Skin of body (tissue), 3 donors: ENCODE data around the gene PITPNC1. TPM values are rescaled to one million over a fixed set of nuclear protein-coding genes. Genes with fewer than 3 reads are reported as not detected.
"Not testable (repeated sequence)": the region's sequence is repeated elsewhere in the genome, so short reads cannot be mapped to it uniquely, and the experiment has no call there.

Experiments
- DNase-seq: peaks from one replicate; lab custom pipeline; 2025; lab: John Stamatoyannopoulos, UW
- small RNA-seq: library from RNA; depleted of rRNA; stranded (forward); fragments of <200 nt; gene quantifications from one replicate; pipeline ENCODE3, GENCODE V24; 2014; ENCODE audit warnings: low replicate concordance
- total RNA-seq: library from RNA; depleted of rRNA; stranded (reverse); fragments of >200 nt; gene quantifications from one replicate; pipeline ENCODE4 v1.2.3, GENCODE V29; 2014

The PITPNC1 gene
- total RNA-seq, 1 donor from 2014 or later = 9.3 TPM

- no peak for DNase-seq
These were observed 348.3 kb downstream of the PITPNC1 start for GRCh38 chr17:67725373-67725791.

- no peak for DNase-seq
These were observed 348.7 kb downstream of the PITPNC1 start for GRCh38 chr17:67725807-67726206.

- not testable (repeated sequence) for DNase-seq
These were observed 350.3 kb downstream of the PITPNC1 start for GRCh38 chr17:67727152-67728039.

GRCh38 chr17:67729903-67730302, 352.8 kb downstream of the PITPNC1 start:
- no peak for DNase-seq

- no peak for DNase-seq
These were observed 353.6 kb downstream of the PITPNC1 start for GRCh38 chr17:67730731-67731130.

GRCh38 chr17:67733449-67733848, 356.4 kb downstream of the PITPNC1 start:
- no peak for DNase-seq

GRCh38 chr17:67737145-67737544, 360.1 kb downstream of the PITPNC1 start:
- no peak for DNase-seq

- no peak for DNase-seq
These were observed 364.9 kb downstream of the PITPNC1 start for GRCh38 chr17:67742025-67742424.

Small RNA genes lying within 50 kb of the gene (small RNA-seq; reads per million reads assigned to genes)
- not detected for gene MIR548AA2
- gene MIR548D2 = not detected
- gene RF00019 = not detected
- gene RN7SL756P = not detected
- gene SNORA38B = 2.6 reads per million, percentile 87 among the genes with 10 or more reads in this experiment

Other genes with a start within 250 kb of the PITPNC1 start
- gene HELZ, start 132.1 kb upstream of the PITPNC1 start, total RNA-seq = 70.5 TPM
- gene PSMD12, start 10.7 kb upstream of the PITPNC1 start, total RNA-seq = 26.1 TPM